ENCODE results near the gene CAST. TPM values are rescaled to one million over a fixed set of nuclear protein-coding genes. Genes with fewer than 3 reads are reported as not detected.

Gene CAST, protein sequence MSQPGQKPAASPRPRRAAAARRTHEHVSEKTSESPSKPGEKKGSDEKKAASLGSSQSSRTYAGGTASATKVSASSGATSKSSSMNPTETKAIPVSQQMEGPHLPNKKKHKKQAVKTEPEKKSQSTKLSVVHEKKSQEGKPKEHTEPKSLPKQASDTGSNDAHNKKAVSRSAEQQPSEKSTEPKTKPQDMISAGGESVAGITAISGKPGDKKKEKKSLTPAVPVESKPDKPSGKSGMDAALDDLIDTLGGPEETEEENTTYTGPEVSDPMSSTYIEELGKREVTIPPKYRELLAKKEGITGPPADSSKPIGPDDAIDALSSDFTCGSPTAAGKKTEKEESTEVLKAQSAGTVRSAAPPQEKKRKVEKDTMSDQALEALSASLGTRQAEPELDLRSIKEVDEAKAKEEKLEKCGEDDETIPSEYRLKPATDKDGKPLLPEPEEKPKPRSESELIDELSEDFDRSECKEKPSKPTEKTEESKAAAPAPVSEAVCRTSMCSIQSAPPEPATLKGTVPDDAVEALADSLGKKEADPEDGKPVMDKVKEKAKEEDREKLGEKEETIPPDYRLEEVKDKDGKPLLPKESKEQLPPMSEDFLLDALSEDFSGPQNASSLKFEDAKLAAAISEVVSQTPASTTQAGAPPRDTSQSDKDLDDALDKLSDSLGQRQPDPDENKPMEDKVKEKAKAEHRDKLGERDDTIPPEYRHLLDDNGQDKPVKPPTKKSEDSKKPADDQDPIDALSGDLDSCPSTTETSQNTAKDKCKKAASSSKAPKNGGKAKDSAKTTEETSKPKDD
- 148 to 207 TPM (median 183 TPM) in 5 replicates for total RNA-seq (2022; extraction: Qiagen RNA extraction; ENCODE audit: low read depth)

DNA sequence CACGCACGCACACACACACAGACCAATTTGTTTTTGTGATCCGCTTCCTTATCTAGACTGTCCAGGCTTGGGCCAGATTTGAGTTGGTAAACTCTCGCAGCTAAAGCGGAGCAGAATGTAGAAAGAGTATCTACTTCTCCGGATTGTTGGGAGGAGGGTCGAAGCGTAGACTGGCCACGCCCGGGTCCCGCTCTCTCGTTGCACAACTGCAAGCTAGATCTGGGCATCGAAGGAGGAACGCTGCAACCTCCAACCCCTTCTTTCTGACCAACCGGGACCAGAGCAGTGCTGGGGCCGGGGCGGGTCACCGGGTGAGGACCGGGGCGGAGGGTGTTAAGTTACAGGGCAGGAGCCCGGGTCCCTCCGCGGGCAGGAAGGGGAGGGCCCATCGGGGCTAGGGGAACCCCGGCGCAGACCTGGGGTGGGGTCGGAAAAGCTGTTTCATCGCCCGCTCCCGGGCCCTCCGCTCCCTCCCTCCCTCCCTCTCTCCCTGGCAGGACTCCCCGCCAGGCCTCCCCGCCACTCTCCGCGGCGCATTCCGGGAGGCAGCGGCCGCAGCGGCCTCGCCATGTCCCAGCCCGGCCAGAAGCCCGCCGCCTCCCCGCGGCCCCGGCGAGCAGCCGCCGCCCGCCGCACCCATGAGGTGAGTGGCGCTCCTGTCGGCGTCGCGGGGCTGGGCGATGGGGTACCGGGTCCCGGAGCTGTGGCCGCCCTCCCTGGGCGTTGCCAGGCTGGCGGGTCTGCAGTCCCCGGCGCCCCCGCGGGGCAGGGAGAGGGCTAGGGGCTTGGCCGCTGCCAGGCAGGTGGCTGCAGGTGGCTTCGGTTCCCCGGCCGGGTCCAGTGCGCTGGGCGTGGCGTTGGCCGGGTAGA, at the start of gene CAST:
Gene CAST (plus strand): TSS at position 522 of the 870 bp plus-strand sequence. CDS start 47 bp downstream, at position 569.

Other genes starting within 250 kb of the CAST start
- gene PCSK1, start 229.1 kb upstream of the CAST start, total RNA-seq (2022; extraction: Qiagen RNA extraction; ENCODE audit: low read depth), result 0.36 to 0.57 TPM (median 0.50 TPM) in 5 replicates
- gene ERAP1, start 145.6 kb downstream of the CAST start, total RNA-seq (2022; extraction: Qiagen RNA extraction; ENCODE audit: low read depth), result 7.4 to 12.7 TPM (median 11.2 TPM) in 5 replicates
- gene ERAP2, start 214.1 kb downstream of the CAST start, total RNA-seq (2022; extraction: Qiagen RNA extraction; ENCODE audit: low read depth), result 1.2 to 2.1 TPM (median 1.3 TPM) in 5 replicates

Data from A549 treated with DMSO at 1 μM for 4 hours (cell line).